Mucosa of descending colon (tissue), 3 donors: ENCODE measurements around the gene COG2. TPM values are rescaled to one million over a fixed set of nuclear protein-coding genes. Genes with fewer than 3 reads are reported as not detected.

Experiments
- ATAC-seq: fragments of 200-7000 bp; cut with Tn5 transposase; one replicate; pipeline ENCODE4 v1.9.1; 2020; ENCODE audit warnings: mild to moderate bottlenecking, moderate library complexity
- DNase-seq, 3 donors: peaks; one replicate each; pipeline ENCODE4 v3.0.0-alpha.2; 2020
- H3K36me3 ChIP-seq: fragments of 200-600 bp; one replicate; pipeline ENCODE4 v1.8.0; 2021; ENCODE audit warnings: low read depth, mild to moderate bottlenecking
- H3K4me1 ChIP-seq: fragments of 200-600 bp; one replicate; pipeline ENCODE4 v1.8.0; 2021; ENCODE audit warnings: low read depth, mild to moderate bottlenecking
- H3K4me3 ChIP-seq: fragments of 200-600 bp; one replicate; pipeline ENCODE4 v1.8.0; 2021; ENCODE audit warnings: mild to moderate bottlenecking
- H3K9me3 ChIP-seq: fragments of 200-600 bp; one replicate; pipeline ENCODE4 v1.8.0; 2021; ENCODE audit warnings: mild to moderate bottlenecking
- CTCF ChIP-seq: fragments of 200-600 bp; IDR thresholded peaks from one replicate; pipeline ENCODE4 v1.8.0; 2022; ENCODE audit warnings: antibody characterized with exemption, mild to moderate bottlenecking
- intact Hi-C, 2 donors: fragments of 100-400 bp; cut with DNase I in 1 of 2; cut with micrococcal nuclease in 1 of 2; formaldehyde crosslinking; loops; one replicate each; pipeline versions ENCODE4 v1.11.0 to v1.11.1; 2022; cut with DNase I, micrococcal nuclease
- total RNA-seq, 3 donors: library from RNA; stranded (reverse); fragmentation: NEBNext Ultra II Directional in 2 of 3; extraction: Animal tissue kit (Norgen Biotek cat#: 25700) in 2 of 3; gene quantifications; one replicate each; pipeline versions ENCODE4 v1.2.1 to v1.2.4, GENCODE V29; 2021 to 2023
- donor health status: DM: no; HTN: no; CAD: no; lungs with moderate emphysema.
- donor health status: DM: no; HTN: no; CAD: no.
- donor health status: DM: no; HTN: yes; CAD: no.

The COG2 gene
- total RNA-seq, 3 donors from 2014 or later: 38.0 to 46.2 (median 38.1) TPM

- intact Hi-C loops: no loop called here
- no peak for ATAC-seq
- Histone ChIP-seq H3K4me1 (no peaks in the 10 kb centered on the region), H3K9me3 (no peaks in the 10 kb centered on the region), H3K36me3 (no peaks in the 10 kb centered on the region), H3K4me3 (no peak overlapping the region)
- no peak for TF ChIP-seq CTCF
- DNase-seq: no peak
These were observed 14.5 kb upstream of the COG2 start for GRCh38 chr1:230627767-230628166.

- Histone ChIP-seq H3K4me3 (no peak overlapping the region), H3K9me3 (no peaks in the 10 kb centered on the region), H3K36me3 (no peaks in the 10 kb centered on the region), H3K4me1 (no peaks in the 10 kb centered on the region)
- no peak for TF ChIP-seq CTCF
- DNase-seq (no peak), ATAC-seq (no peak)
- intact Hi-C loops: no loop called here
These were observed 12.8 kb upstream of the COG2 start for GRCh38 chr1:230629511-230629910.

GRCh38 chr1:230631477-230631876 lies 10.8 kb upstream of the COG2 start:
- TF ChIP-seq CTCF: no peak
- H3K36me3 ChIP-seq: no peaks in the 10 kb centered on the region
- no peak overlapping the region for H3K4me3 ChIP-seq
- no peaks in the 10 kb centered on the region for H3K9me3 ChIP-seq
- H3K4me1 ChIP-seq: no peaks in the 10 kb centered on the region
- intact Hi-C loops: no loop called here
- no peak for DNase-seq
- ATAC-seq: no peak

- peak; percentile 10 for TF ChIP-seq CTCF
- Histone ChIP-seq H3K4me1 (no peaks in the 10 kb centered on the region), H3K9me3 (no peaks in the 10 kb centered on the region), H3K36me3 (no peaks in the 10 kb centered on the region), H3K4me3 (no peak overlapping the region)
- ATAC-seq (peak; percentile 86), DNase-seq (peak in 1 of 3 donors; percentile 53)
- intact Hi-C loops: no loop called here
These were observed 9.9 kb upstream of the COG2 start for GRCh38 chr1:230632273-230632873.

GRCh38 chr1:230633469-230633868 lies 8.8 kb upstream of the COG2 start:
- Histone ChIP-seq H3K4me3 (no peak overlapping the region), H3K4me1 (no peaks in the 10 kb centered on the region), H3K9me3 (no peaks in the 10 kb centered on the region), H3K36me3 (no peaks in the 10 kb centered on the region)
- no peak for TF ChIP-seq CTCF
- DNase-seq: no peak
- no peak for ATAC-seq
- intact Hi-C loops: no loop called here

- no peak for ATAC-seq
- Histone ChIP-seq H3K9me3 (no peaks in the 10 kb centered on the region), H3K4me3 (no peak overlapping the region), H3K4me1 (no peaks in the 10 kb centered on the region), H3K36me3 (no peaks in the 10 kb centered on the region)
- no peak for DNase-seq
- intact Hi-C loops: no loop called here
- TF ChIP-seq CTCF: no peak
These were observed 7.9 kb upstream of the COG2 start for GRCh38 chr1:230634384-230634783.
